HG02840 (cell line): ENCODE measurements around the gene USP2.

ENCODE experiments used
- ATAC-seq: cut with Tn5 transposase; IDR thresholded peaks from one replicate; pipeline ENCODE4 v1.9.1; 2021; ENCODE audit warnings: mild to moderate bottlenecking, moderate library complexity, moderate number of reproducible peaks; ENCODE audit not compliant: unreplicated experiment, low FRiP score

The USP2 gene

DNA sequence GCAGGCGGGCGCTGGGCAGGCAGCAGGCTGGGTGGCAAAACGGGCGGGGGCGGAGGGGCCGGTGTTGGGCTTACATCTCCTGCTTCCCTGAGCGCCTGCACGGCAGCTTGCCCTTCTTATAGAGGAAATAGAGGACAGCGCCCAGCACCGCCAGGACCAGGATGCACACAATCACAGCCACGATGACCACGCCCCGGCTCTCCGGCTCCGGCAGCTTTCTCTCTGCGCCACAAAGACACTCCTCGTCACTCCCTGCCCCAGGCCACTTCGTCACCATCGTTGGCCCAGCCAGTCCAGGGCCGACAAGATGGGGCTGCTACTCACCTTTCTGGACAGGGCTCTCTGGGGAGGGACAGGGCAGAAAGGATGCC lies 70.8 kb downstream of the USP2 start:
- no peak for ATAC-seq

DNA sequence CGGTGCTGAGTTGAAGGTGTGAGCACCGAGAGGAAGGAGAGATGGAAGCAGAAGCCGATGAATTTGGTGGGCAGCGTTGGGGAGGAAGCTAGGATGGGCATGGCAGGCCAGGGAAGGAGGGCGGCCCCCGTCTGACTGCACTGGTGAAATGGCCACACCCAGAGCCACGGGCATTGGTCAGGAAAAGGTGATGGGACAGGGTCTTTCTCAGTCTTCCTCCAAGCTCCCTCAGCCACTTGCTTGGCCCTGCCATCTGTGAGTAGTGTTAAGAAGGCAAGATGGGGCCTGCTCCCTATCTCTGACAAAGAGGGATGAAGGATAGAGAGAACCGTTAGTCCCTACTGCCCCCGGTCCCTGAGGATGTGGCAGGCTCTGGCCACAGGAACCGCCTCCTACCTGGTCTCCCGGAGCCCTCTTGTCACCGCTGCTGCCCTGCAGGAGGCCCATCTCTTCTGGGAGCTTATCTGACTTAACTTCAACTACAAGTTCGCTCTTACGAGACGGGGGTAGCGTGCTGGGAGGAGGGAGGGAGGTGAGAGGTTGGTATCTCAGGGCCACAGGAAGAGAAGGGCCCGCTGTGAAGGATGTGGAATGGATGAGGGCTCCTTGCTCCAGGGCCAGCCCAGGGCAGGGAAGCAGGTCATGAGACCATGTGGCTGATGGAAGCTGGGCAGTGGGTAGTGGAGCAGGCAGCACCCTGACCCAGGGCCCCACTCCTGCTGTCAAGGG lies 71.4 kb downstream of the USP2 start:
- no peak for ATAC-seq

DNA sequence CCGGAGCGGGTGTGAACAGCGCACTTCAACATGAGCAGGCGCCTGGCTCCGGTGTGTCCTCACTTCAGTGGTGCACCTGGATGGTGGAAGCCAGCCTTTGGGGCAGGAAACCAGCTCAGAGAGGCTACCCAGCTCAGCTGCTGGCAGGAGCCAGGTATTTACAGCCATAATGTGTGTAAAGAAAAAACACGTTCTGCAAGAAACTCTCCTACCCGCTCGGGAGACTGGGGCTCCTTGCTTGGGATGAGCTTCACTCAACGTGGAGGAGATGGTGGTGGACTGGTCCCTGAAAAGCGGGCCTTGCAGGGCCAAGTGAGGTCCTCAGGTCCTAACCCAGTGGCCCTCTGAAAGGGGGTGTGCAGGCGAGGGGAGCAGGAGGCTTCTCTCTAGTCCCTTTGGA lies 72.1 kb downstream of the USP2 start:
- no peak for ATAC-seq

DNA sequence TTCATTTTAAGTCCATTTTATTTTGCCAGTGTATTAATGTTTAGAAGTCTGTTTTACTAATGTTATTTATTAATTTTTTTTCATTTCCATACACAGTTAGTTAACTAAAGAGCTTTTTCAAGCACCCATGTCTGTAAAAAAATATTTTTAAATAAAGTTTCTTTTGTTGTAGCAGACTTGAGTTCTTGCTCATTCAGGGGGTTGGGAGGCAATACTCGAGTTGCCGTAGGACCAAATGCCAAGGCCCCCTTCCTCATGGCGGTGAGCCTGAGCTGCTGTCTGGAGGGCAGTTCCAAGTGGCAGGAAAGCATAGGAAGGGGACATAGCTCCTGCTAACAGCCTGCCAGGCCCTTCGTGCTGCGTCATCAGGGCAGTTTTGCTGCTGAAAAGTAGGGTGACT lies 73.5 kb downstream of the USP2 start:
- no peak for ATAC-seq

DNA sequence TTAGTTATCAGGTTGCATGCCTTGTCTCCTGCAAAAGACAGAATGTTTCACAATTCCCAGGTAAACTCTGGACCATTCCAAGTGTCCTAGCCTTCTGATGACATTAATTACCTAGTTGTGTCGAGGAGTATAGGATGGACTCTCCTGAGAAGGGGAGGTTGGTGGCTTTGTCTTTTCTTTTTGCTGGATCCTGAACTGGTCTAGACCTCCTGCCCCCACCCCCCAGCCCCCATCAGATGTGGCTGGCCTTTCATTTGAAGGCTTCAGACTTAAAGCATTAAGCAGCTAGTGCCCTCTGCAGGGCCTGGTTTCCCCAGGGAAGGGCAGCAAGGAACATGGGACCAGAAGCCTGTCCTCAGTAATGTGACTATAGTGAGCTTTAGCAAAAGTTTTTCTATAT lies 74.3 kb downstream of the USP2 start:
- ATAC-seq, result no peak

DNA sequence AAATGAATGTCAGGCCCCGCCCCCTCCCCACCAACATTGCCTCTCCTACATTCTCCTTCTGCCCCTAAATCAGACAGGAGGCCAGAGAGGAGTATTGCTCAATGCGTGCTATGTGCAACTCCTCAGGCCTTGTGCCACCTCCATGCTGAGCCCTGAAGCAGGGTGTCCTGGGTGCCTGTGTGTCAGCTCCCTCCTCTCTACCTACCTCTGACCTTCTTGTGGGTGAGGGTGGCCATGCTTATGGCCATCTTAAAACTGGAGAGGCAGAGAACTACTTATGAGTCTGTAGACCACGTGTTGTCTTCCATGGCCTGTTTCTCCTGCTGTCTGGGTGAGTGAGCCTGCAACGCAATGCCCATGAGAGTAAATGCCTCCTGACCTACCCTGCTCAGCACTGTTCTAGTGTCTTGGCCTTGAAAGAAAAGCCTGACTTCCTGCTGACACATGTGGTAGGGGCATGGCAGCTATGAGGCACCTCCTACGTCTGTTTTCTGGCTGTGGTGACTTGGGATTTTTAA lies 75.1 kb downstream of the USP2 start:
- no peak for ATAC-seq

DNA sequence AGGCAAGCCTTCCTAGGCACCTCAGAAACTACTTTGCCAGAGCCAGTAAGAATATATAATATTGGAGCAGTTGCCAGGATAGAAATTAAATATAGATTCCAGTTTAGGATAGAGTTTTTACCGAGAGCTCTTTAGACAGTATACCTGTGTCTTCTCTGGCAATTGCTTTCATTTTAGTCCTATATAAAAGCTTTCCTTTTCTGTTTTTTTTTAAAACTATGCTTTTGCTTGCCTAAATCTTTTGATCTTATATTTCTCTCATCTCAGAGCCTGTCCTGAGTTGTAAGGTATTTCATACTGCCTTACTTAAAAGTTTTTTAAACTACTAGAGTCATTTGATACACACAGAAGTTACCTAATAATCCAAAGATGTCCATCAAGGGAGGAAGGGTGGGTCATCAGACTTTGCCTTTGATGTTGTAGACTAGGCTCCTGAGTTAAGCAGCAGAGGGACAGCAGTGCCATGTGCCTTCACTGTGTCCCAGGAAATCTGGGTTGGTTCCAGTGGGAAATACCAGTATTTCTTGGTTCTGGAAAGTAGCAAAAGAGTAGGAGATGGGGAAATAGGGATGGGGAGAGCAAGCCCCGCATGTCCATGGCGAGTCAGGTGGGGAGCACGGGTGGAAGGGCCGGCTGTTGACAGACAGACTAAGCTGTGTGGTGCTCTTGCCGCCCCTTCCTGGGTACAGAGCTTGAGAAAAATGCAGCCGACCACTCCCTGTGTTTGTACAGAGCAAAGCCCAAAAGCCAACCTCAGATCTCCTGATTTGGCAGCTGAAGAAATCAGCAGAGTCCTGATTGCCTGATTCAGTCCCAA lies 75.7 kb downstream of the USP2 start:
- ATAC-seq, result no peak
